BE2C (cell line): ENCODE data around the gene LRIG1.
A peak's percentile ranks its signal among the peaks of the same experiment; 100 is the strongest.

Source experiments
- DNase-seq: peaks from one replicate; pipeline ENCODE4 v3.0.0-alpha.2; 2020
- H3K27me3 ChIP-seq: fragments of 250-450 bp; sonication (Bioruptor Pico); 2 replicates; pipeline ENCODE4 v1.5.1; 2020; ENCODE audit warnings: mild to moderate bottlenecking
- H3K36me3 ChIP-seq: fragments of 250-450 bp; sonication (Bioruptor Pico); 2 replicates; pipeline ENCODE4 v1.5.1; 2020; ENCODE audit warnings: mild to moderate bottlenecking
- H3K4me1 ChIP-seq: fragments of 250-450 bp; sonication (Bioruptor Pico); 2 replicates; pipeline ENCODE4 v1.5.1; 2020
- H3K4me3 ChIP-seq: 2 replicates; pipeline ENCODE4 v1.5.1; 2011; ENCODE audit warnings: low read depth, low read length
- H3K9me3 ChIP-seq: fragments of 250-450 bp; sonication (Bioruptor Pico); 2 replicates; pipeline ENCODE4 v1.5.1; 2020
- TF ChIP-seq, protein P1 (sequence below): IDR thresholded peaks from 2 replicates; pipeline ENCODE4 v1.5.1; 2012; ENCODE audit warnings: mild to moderate bottlenecking, low read depth, low read length

The LRIG1 gene

DNA sequence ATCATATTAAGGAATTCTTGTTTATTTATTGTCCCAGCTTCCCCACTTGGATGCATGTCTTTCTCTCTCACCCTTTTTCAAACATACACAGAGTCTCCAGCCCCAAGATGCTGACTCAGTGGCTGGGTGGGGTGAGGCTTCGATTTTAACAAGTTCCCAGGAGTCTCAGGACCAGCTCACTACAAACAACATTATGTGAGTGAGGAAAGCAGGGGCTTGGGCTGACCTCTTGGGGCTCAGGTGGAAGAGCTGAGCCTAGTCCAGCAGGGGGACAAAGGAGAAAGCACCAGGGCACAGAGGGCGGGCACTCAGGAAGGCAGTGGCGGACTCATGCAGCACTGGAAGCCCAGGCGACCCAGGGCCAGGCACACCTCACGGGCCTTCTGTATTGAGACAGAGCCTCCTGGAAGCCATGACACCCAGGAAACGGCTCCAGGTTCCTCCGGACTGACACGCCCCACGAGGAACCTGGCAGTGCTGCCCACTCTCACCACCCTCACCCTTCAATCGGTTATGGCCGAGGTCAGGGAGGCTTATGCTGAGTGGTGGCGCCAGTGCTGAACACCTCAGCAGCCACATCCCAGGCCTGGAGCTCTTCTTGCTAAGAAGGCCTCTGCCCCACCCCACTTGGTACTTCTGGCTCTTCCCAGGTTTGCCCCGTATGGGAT is 97.4 kb downstream of the LRIG1 start:
- H3K4me3 ChIP-seq, result no peak overlapping the region
- TF ChIP-seq, protein P1, sequence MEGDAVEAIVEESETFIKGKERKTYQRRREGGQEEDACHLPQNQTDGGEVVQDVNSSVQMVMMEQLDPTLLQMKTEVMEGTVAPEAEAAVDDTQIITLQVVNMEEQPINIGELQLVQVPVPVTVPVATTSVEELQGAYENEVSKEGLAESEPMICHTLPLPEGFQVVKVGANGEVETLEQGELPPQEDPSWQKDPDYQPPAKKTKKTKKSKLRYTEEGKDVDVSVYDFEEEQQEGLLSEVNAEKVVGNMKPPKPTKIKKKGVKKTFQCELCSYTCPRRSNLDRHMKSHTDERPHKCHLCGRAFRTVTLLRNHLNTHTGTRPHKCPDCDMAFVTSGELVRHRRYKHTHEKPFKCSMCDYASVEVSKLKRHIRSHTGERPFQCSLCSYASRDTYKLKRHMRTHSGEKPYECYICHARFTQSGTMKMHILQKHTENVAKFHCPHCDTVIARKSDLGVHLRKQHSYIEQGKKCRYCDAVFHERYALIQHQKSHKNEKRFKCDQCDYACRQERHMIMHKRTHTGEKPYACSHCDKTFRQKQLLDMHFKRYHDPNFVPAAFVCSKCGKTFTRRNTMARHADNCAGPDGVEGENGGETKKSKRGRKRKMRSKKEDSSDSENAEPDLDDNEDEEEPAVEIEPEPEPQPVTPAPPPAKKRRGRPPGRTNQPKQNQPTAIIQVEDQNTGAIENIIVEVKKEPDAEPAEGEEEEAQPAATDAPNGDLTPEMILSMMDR, result no peak
- H3K27me3 ChIP-seq, result no peaks in the 10 kb centered on the region
- peaks cover under 1% of the 10 kb centered on the region for H3K4me1 ChIP-seq
- no peaks in the 10 kb centered on the region for H3K36me3 ChIP-seq
- no peaks in the 10 kb centered on the region for H3K9me3 ChIP-seq
- DNase-seq, result no peak

DNA sequence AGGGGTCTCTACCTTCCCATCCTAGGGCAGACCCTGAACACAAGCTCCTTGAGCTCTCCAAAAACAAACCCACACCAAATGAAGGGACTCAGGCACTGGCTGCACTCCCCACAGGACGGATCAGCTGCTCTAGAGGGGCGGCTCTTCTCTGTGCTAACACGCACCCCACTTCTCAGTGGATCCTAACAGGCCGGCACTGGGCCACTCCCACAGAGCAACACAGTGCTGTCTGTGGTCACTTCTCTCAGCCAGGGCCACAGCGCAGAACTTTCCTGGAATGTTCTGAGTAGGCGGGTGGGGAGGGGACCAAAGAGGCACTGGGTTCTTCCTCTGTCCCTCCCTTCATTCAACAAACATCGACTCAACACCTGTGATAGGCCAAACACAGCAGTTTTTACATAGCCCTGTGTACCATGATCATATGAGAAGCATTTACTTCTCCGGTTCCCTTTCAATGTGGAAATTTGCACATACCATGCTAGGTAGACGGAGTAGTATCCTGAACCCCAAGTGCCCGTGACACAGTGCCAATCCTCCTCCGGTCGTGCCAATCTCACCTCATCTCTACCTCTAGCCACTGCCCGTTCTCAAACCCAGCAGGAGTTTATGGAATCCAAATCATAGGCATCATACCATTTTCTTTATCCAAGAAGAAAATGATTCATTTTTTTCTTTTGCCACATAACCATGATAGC is 98.1 kb downstream of the LRIG1 start:
- Histone ChIP-seq H3K27me3 (no peaks in the 10 kb centered on the region), H3K4me3 (no peak overlapping the region), H3K4me1 (peaks cover 3% of the 10 kb centered on the region), H3K36me3 (no peaks in the 10 kb centered on the region), H3K9me3 (no peaks in the 10 kb centered on the region)
- no peak for DNase-seq
- TF ChIP-seq, protein P1, result no peak

GRCh38 chr3:66401675-66402491 is 98.9 kb downstream of the LRIG1 start:
- H3K36me3 ChIP-seq, result no peaks in the 10 kb centered on the region
- peaks cover 3% of the 10 kb centered on the region for H3K4me1 ChIP-seq
- DNase-seq, result no peak
- TF ChIP-seq, protein P1, result no peak
- H3K27me3 ChIP-seq, result no peaks in the 10 kb centered on the region
- H3K4me3 ChIP-seq, result no peak overlapping the region
- no peaks in the 10 kb centered on the region for H3K9me3 ChIP-seq

- TF ChIP-seq, protein P1, result no peak
- Histone ChIP-seq H3K9me3 (no peaks in the 10 kb centered on the region), H3K4me3 (no peak overlapping the region), H3K27me3 (no peaks in the 10 kb centered on the region), H3K36me3 (no peaks in the 10 kb centered on the region), H3K4me1 (peaks cover 3% of the 10 kb centered on the region)
- no peak for DNase-seq
These were observed 99.7 kb downstream of the LRIG1 start for GRCh38 chr3:66401157-66401550.

- TF ChIP-seq, protein P1, result peak; percentile 39
- peak; percentile 39 for DNase-seq
- Histone ChIP-seq H3K9me3 (no peaks in the 10 kb centered on the region), H3K4me1 (peaks cover 3% of the 10 kb centered on the region), H3K4me3 (no peak overlapping the region), H3K27me3 (no peaks in the 10 kb centered on the region), H3K36me3 (no peaks in the 10 kb centered on the region)
These were observed 100.2 kb downstream of the LRIG1 start for GRCh38 chr3:66400411-66401156.
